ENCODE measurements around the gene MSLN. TPM values are rescaled to one million over a fixed set of nuclear protein-coding genes. Genes with fewer than 3 reads are reported as not detected.

The MSLN gene
- total and polyA plus RNA-seq, 2 of the 13 experiments (the other 11 are each of a cell fraction or from before 2014, with no cell fraction given) = 2.0 to 2.3 TPM

- peak; percentile 65 for TF ChIP-seq MXD3 (CRISPR knock-in tag; IDR thresholded peaks at IDR 0.05)
- TF ChIP-seq PHF5A (CRISPR knock-in tag; IDR thresholded peaks at IDR 0.05; ENCODE audit: low read depth, unreplicated experiment) = no peak
- TF ChIP-seq ZNF549 (CRISPR knock-in tag; IDR thresholded peaks at IDR 0.05) = no peak; the same call in 1 of the 2 replicates
- no peak for TF ChIP-seq ZMYM3 (CRISPR knock-in tag; IDR thresholded peaks at IDR 0.05)
- no peak for TF ChIP-seq FOSL1 (CRISPR knock-in tag; IDR thresholded peaks at IDR 0.05; ENCODE audit: borderline replicate concordance)
- TF ChIP-seq TFE3 (CRISPR knock-in tag; IDR thresholded peaks at IDR 0.05) = no peak
- 0 out of 2 replicates have a peak, but pooled peaks have one; percentile 84 for TF ChIP-seq ZNF766 (CRISPR knock-in tag; IDR thresholded peaks at IDR 0.05; ENCODE audit: borderline replicate concordance)
- peak; percentile 12; the same call in 1 of the 2 replicates for TF ChIP-seq MTA1 (CRISPR knock-in tag; IDR thresholded peaks at IDR 0.05; ENCODE audit: borderline replicate concordance)
- TF ChIP-seq NFE2L2 (IDR thresholded peaks at IDR 0.05; ENCODE audit: low read length) = no peak
- peak; percentile 60; the same call in 1 of the 2 replicates for TF ChIP-seq EEA1 (CRISPR knock-in tag; IDR thresholded peaks at IDR 0.05; ENCODE audit: borderline replicate concordance)
- TF ChIP-seq MEF2D (CRISPR knock-in tag; IDR thresholded peaks at IDR 0.05) = no peak
- no peak for TF ChIP-seq KLF11 (CRISPR knock-in tag; IDR thresholded peaks at IDR 0.05)
These were observed 39.4 kb upstream of the MSLN start, which contains the start of gene ANTKMT (continued) for GRCh38 chr16:720990-721764.

Data from HepG2 (cell line).